Stimulated activated CD8-positive, alpha-beta memory T cell treated with anti-CD3 and anti-CD28 coated beads, Interleukin-12 subunit alpha, Interleukin-12 subunit beta, amount 100 ng/mL, for 1 hour (primary cell): ENCODE data around the gene HPS5.

Experiments
- DNase-seq: peaks from one replicate; pipeline ENCODE4 v3.0.0-alpha.2; 2020; ENCODE audit warnings: low read depth

Gene HPS5

DNA sequence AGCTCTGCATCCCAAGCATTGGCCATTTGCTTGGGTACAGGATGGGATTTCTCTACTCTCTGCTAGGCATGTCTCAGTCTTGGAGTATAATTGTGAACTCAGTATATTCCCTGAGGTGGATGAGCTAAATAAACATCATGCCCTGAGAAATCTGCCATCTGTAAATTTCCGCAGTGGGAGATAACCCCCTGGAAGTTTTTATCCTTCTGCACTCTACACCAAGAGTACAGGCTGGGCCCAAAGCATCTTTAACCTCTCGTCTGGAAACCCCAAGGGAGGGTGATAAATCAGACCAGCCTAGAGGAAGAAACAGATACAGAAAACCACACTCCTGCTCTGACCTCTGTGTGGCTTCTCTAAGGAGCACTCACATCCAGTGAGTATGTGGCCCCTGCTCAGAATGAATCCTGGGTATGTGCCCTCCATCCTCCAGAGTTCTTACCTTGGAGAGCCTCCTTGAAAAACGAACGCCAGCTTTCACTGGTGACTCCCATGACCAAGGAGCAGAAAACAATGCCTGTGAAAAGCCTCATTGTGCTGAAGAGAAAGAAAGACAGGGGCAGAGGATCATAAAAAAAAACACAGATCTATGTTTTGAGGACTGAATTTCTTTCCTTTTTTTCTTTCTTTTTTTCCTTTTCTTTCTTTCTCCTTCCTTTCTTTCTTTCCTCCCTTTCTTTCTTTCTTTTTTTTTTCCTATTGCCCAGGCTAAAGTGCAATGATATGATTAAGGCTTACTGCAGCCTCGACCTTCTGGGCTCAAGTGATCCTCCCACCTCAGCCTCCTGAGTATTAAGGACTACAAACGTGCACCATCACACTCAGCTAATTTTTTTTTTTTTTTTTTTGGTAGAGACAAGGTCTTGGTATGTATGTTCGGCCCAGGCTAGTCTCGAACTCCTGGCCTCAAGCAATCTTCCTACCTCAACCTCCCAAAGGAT lies 86.3 kb downstream of the HPS5 start:
- DNase-seq = no peak

DNA sequence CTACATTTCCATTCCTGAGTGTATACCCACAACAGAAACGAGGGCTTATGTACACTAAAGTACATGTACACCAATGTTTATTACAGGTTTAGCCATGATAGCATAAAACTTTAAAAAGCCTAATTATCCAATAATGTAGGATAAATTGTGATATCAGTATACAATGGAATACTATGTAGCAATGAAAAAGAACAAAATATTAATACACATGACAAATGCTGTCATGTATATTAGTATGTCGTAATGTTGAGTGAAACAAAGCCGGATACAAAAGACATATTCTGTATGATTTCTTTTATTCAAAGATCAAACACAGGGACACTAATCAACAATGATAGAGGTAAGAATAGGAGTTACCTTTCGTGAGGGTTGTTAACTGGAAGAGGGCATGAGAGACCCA lies 88.0 kb downstream of the HPS5 start:
- DNase-seq = no peak

DNA sequence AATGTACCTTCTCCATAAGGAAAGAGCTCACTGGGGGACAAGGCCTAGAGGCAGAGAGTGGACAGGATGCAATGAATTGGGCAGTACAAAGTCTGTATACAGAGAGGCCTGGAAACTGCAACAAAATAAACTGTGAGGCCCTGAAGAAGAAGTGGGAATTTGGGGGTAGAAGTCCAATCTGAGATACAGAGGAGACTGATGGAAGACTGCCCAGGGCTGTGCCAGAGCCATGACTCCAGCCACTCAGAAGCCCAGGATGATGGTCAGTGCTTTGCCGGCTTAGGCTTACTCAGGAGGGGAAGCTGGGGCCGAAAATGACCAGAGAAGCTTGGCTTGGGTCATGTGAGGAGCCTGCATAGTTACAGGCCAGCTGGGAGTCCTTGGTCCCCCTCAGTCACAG lies 91.1 kb downstream of the HPS5 start:
- no peak for DNase-seq

DNA sequence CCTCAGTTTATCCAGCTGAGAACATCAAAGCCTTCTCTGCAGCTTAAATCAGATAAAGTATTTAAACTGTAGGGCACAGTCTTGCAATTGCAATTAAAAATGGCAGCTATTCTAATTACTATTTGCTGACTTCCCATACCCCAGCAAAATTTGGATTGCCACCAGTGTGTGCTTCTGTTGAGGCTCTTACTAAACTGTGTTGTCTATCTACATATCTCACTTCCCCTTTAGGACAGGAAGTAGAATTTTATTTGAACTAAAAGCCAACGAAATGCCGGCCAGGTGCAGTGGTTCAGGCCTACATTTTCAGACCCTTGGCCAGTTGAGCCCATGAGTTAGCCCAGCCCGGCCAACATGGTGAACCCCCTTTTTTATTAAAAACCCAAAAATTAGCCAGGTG lies 92.4 kb downstream of the HPS5 start:
- DNase-seq = no peak
